Measurements from ENCODE around the gene EVC2.
A peak's percentile ranks its signal among the peaks of the same experiment; 100 is the strongest.

Gene EVC2, protein sequence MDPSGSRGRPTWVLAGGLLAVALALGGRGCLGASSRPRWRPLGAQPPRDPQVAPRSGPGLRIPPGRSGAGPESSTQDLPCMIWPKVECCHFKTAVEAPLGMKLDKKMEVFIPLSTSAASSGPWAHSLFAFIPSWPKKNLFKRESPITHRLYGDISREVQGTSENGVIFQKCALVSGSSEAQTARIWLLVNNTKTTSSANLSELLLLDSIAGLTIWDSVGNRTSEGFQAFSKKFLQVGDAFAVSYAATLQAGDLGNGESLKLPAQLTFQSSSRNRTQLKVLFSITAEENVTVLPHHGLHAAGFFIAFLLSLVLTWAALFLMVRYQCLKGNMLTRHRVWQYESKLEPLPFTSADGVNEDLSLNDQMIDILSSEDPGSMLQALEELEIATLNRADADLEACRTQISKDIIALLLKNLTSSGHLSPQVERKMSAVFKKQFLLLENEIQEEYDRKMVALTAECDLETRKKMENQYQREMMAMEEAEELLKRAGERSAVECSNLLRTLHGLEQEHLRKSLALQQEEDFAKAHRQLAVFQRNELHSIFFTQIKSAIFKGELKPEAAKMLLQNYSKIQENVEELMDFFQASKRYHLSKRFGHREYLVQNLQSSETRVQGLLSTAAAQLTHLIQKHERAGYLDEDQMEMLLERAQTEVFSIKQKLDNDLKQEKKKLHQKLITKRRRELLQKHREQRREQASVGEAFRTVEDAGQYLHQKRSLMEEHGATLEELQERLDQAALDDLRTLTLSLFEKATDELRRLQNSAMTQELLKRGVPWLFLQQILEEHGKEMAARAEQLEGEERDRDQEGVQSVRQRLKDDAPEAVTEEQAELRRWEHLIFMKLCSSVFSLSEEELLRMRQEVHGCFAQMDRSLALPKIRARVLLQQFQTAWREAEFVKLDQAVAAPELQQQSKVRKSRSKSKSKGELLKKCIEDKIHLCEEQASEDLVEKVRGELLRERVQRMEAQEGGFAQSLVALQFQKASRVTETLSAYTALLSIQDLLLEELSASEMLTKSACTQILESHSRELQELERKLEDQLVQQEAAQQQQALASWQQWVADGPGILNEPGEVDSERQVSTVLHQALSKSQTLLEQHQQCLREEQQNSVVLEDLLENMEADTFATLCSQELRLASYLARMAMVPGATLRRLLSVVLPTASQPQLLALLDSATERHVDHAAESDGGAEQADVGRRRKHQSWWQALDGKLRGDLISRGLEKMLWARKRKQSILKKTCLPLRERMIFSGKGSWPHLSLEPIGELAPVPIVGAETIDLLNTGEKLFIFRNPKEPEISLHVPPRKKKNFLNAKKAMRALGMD

DNA sequence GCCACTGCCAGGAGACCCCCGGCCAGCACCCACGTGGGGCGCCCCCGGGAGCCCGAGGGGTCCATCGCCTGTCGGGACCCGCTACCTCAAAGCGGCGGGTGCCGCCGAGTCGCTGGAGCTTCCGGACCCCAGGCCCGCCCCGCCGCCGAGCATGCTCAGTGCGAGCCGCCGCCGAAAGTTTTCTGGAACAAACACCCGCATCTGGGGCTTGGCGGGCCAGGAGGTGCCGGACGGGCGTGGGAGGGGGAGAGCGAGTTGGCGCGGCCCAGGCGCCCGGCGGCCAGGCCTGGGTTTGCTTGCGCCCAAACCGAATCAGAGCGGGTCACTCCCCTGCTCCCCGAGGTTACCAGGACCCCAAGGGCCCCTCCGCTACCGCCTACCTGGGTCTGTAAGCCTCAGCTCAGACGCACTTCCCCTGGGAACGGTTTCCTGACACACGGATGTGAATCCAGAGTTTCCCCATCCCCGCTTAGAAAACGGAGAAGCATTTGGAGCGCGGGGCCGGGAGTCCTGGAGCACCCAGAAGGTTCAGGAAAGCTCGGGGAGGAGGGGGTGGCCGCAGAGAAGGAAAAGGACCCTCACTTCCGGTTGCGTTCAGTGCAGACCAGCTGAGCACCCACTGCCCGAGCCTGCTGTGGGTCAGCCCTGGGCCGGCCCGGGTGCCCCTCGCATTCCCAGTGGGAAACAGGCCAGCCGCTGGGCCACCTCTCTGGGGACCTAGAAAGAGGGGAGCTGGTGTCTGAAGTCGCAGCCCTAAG, at the start of gene EVC2:
TSS of gene EVC2 (minus strand) at position 111 of the 758 bp plus-strand sequence. CDS start at position 65, 46 bp downstream.
- peak; percentile 5 for DNase-seq (ENCODE audit: low read depth)

DNA sequence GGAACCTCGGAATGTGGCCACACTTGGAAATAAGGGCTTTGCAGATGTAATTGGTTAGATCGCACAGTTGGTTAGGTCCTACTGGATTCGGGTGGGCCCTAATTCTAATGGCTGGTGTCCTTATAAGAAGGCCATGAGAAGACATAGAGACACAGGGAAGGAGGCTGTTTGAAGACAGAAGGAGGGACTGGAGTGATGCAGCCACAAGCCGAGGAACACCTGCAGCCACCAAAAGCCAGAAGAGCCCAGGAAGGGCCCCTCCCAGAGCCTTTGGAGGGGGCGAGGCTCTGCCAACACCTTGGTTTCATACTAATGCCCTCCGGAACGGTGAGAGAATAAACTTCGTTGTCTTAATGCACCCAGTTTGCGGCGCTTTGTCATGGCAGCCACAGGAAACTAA, 49.6 kb upstream of the EVC2 start:
- no peak for DNase-seq (ENCODE audit: low read depth)

DNA sequence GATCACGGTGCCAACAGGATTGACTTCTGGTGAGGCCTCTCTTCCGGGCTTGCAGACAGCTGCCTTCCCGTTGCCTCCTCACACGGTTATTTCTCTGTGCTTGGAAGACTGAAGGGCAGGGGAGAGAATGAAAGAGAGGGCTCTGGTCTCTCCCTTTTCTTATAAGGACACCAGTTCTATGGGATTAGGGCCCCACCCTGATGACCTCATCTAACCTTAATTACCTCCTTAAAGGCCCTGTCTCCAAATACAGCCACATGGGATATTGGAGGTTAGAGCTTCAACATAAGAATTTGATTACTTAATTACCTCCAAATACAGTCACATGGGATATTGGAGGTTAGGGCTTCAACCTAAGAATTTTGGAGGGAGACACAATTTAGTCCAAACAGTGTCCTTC, 49.2 kb upstream of the EVC2 start:
- DNase-seq (ENCODE audit: low read depth), result no peak

DNA sequence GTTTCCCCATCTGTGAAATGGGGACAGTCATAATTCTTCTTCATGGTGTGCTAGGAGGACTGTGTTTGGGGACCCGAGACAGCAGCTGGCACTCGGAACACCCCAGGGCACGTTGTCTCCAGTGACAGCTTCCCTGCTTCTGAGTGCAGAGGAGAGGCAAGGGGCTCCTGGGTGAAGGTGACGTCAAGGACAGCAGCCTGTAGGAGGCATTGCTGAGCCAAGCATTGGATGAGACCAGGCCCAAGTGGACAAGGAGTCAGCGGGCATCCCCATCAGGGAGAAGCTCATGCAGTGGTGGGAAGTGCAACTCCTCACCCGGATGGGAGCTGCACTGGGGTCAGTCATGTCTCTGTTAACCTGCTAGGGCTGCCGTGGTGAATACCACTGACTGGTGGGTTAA, 48.7 kb upstream of the EVC2 start:
- DNase-seq (ENCODE audit: low read depth), result no peak

DNA sequence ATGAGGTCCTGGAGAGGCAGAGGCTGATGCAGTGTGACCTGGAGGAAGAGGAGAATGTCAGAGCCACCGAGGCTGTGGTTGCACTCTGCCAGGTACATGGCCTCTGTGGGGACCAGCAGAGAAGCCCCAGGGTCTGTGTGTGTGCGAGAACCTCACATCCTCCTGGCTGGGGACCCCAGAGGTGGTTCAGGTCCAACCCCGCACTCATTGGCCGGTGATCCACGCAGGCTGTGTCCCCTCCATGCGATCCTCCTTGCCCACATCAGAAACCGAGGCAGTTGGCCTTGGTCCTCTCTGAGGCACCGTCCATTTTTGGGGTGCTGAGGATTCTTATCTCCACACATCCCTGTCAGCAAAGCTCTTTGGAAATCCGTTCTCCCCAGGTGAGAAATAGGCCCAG, 47.9 kb upstream of the EVC2 start:
- no peak for DNase-seq (ENCODE audit: low read depth)

DNA sequence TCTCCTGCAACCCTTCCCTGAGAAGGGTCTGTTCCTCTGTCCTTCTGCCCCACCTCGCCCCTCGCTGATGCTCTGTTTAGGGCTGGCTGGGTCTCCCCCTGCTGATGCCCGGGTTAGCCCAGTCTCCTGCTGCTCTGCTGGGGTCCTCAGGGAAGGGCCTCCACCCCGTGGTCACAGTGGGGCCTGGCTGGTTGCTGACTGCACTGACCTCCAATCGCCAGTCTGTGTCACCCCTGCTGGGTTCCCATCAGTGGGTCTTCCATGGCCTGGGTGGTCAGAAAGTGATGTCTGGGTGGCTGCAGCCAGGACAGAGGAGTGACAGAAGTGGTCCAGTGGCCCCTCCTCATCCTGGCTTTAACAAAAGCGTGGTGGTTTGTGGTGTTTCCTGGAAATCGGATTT, 47.3 kb upstream of the EVC2 start:
- DNase-seq (ENCODE audit: low read depth), result no peak

DNA sequence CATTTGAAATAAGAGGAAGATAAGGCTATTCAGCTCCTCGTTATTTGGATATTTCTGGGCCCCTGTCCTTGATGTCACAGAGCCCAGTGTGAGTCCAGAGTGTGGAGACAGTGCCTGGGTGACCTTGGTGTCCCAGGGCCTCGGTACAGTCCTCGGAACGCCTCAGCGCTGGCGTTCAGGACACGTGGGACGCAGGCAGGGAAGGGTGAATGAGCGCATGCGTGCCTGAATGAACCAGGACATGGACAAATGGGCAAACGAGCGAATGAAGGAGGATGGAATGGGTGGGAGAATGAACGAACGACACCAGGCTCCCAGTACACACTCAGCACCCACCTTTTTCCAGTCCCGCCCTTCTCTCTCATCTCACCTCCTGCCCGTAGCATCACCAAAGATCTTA, 46.8 kb upstream of the EVC2 start:
- no peak for DNase-seq (ENCODE audit: low read depth)

DNA sequence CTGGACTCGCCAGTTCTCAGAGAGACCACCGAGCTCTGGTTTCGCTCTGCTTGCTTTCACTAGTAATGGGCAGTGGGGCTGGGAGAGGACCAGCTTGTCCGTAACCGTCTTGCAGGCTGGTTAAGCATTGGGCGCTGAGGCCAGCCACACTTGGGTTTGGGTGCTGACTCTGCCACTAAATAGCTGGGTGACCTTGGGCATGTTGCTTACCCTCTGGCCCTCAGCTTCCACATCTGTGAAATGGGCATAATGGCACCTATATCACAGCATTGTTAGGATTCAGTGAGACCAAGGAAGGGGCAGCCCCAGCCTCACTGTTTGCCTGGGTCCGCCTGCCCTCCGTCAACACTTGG, 46.1 kb upstream of the EVC2 start:
- no peak for DNase-seq (ENCODE audit: low read depth)

DNA sequence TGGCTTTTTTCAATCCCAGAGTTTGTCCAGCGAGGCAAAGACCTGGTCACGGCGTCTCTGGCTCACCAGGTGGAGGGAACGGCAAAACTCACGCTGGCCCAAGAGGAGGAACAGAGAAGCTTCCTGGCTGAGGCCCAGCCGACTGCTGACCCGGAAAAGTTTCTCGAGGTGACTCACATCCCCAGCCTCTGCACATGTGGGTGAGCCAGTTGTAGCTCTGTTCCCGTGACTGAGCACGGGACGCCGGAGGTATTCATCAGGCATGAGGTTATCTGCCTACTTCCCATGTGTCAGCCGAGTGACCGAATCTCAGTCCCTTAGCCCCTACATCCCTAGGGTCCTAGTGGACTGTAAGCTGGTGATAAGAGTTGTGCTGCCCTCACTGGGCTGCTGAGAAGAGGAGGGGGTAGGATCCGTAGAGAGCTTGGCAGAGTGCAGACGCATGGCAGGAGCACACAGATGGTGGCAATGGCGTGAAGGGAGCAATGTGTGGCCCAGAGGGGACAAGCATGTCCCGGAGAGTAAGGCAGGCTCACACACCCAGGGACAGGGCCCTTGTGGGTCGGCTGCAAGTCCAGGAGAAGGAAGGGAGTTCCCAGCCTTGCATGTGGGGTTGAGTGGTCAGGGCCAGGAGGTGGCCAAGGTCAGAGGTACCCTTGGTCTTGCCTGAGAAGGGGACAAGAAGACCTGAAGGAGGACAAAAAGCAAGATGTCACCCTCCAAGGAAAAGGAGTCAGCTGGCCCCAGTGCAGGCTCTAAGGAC, 45.6 kb upstream of the EVC2 start:
- no peak for DNase-seq (ENCODE audit: low read depth)

DNA sequence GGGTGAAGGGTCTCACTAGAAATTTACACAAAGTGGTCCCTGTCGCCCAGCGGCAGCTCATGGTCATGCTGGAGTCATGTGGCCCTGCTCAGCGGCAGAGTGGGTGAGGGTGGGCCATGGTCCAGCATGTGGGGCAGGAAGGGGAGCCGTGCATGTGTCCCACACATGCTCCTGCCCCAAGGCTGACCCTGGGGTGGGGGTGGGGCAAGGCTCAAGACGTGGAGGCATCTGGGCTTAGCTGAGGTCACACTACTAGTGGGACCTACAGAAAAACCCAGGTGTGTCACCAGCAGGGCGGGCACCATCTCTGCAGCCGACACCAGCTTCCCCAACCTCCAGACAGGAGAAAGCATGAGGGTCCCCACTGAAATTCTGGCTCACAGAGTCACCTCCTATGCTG, 45.0 kb upstream of the EVC2 start:
- DNase-seq (ENCODE audit: low read depth), result no peak

DNA sequence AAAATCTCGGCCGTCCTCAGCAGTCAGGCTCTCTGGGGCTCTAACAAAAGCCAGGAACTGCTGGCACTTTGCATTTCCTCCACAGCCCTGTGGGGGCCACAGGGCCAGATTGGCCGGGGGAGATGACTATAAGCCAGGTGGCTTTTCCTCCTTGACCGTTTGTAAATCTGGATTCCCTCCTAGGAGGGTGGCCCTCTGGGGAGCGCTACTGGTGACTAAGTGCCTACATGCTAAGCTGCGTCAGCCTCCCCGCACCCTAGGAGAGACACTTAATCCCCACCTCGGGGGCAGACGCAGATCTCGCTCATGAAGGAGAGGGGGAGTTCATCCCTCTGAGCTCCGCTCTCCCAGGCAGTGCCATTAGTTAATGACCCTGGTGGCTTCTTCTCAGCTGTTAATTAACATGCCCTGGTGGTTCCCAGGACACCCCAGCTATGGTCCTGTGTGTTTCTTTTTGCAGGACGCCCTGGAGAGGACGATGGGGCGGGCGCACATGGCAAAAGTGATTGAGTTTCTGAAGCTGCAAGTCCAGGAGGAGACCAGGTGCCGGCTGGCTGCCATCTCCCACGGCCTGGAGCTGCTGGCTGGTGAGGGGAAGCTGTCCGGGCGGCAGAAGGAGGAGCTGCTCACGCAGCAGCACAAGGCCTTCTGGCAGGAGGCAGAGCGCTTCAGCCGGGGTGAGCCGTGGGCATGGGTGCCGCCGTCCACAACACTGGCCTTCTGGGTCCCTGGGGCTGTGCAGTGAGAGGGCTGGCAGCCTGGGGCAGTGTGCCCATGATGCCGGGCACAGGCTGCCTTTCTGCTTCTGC, 44.2 kb upstream of the EVC2 start:
- no peak for DNase-seq (ENCODE audit: low read depth)

DNA sequence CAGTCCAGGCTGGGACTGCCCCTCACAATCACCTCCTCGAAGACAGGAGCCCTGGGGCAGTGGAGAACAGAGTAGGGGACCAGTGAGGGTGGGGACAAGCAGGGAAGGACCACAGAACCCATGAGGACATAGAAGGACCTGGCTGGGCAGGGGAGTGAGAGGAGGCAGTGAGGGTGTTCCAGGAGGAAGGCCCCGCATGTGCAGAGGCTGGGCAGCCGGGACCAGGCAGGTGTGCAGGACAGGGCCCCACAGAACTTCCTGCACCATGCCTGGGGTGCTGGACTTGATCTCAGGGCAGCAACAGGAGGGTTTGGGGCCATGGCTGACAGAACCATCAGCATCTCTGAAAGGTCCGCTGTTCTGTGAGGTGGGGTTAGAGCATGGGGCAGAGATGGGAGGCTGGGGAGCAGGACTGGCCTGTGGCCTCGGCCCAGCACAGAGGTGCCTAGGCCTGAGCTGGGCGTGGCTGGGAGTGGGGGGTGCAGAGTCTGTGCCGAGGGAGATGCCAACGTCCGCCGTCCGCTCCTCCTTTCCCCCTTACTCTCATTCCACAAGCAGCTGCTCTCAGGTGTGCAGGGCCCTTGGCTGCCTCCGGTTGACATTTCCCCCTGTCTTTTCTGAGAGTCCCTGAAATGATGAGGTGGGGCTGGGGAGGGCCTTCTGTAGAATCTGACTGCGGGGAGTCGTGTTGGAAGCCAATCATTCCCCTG, 43.5 kb upstream of the EVC2 start:
- no peak for DNase-seq (ENCODE audit: low read depth)

DNA sequence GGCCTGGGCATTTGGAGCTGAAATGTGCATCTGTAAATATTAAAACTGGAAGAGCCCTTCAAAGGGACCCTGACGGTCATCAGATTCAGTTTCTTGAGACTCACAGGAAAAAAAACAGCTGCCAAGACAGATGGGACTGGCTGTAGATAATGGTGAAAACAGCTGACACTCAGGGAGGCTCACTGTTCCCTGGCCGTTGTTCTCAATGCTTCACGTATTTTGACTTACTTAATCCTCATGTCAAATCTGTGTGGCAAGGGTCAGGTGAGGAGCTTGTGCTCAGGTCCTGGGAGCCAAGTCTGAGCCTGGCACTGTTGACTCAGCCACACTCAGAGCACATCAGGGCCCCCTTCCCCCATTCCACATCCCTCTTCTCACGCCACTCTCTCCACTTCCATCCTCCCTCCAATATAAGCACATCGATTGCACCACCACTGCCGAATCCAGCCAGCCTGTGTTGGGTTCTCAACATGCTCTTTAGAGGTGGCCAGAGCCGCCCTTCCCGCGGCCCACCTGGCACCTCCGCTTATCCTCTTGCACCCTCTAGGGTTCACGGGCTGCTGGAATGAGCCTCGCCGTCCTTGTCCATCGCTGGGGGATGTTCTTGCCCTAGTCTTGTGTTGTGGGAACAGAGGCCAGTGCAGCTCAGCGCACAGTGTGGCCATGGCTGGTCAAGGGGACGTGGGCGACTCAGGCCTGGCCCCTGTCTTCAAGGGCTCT, 42.7 kb upstream of the EVC2 start:
- DNase-seq (ENCODE audit: low read depth), result no peak

DNA sequence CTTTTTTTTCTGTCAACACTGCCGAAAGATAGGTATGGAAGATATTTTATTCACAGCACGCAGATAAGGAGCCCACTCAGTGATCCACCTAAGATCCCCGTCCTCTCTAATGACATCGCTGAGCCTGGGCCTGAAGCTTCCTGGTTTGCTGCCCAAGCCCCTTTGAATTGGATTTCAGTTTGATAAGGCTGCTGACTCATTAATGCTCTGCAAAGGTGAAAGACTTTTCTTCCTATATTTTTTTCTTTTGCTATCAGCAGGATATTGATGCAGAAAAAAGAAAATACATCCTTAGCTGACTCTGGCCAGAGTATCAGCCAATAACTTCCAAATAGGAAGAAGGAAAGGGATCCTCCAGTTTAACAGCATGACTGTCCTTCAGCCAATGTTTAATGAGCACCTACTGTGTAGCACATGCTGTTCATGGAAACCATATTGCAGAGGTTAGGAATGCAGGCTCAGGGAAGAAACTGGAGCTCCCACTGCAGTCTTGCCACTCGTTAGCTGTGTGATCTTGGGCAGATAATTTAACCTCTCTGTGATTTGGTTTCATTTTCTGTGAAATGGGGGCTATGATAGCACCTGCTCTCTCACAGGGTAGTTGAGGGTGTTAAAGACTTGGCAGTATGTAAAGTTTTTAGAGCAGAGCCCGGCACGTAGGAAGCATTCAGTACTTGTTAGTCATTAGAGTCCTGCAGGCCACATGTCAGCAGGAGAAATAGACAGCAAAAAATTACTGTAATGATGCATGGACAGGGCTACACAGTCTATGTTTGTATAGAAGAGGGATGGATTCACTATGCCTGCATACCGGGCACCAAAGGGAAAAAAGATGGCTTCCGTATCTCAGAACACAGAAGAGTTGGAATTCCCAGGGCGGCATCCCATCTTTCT, 41.9 kb upstream of the EVC2 start:
- DNase-seq (ENCODE audit: low read depth), result no peak

DNA sequence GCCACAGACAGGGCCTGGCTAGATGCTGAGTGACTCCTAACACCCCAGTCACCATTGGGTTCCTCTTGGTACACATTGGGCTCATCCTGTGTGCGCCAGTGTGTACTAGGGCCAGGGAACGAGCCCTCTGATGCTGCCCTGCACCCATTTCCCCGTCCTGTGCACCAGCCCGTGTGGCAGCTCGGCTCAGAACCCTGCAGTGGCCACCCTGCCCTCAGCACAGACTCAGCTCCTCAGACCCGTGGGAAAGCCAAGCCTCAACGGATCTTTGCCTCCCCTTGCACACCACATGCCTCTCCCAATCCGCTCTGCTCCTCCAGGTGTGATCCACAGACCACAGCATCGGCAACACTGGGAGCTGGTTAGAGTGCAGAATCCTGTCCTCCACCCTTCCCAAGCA, 41.2 kb upstream of the EVC2 start:
- DNase-seq (ENCODE audit: low read depth), result no peak

DNA sequence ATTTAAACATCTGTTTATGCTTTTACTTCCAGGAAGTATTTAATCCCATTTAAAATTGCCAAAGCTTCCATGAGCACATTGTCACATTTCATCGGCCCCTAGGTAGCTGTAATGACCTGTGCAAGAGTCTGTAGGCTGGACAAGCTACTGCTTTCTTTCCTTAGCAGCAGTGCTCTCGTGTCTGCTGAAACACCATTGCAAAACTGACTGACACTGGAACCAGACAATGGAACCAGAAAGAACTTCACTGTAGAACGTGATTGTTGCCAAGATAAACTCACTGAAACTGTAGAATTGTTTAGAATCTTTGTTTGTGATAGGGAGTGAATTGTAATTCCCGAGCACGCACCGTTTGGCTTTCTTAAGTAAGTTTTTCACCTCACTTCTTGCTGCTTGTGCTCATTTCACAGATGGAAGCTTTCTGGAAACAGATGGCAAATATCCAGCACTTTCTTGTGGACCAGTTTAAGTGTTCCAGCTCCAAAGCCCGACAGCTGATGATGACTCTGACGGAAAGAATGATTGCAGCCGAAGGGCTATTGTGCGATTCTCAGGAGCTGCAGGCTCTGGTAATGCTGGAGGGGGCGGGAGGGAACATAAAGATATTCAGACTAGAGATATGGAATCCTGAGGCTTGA, 39.5 kb upstream of the EVC2 start:
- no peak for DNase-seq (ENCODE audit: low read depth)

Data from activated gamma-delta T cell treated with anti-CD3 and anti-CD28 coated beads, Interleukin-2, amount 50 U/mL, for 16 hours (primary cell).